ENCODE data around the gene F8A1.
"Not testable (repeated sequence)": the region's sequence is repeated elsewhere in the genome, so short reads cannot be mapped to it uniquely, and the experiment has no call there.

Gene F8A1

GRCh38 chrX:154886069-154886788, at the start of gene F8A1:
F8A1 (plus strand) TSS chrX:154886355; CDS start chrX:154886375, 20 bp downstream.
- not testable (repeated sequence) for DNase-seq (ENCODE audit: low spot score); H3K4me1 Mint-ChIP-seq (ENCODE audit: low read depth); H3K4me3 Mint-ChIP-seq; H3K36me3 Mint-ChIP-seq (ENCODE audit: low read depth); H3K27ac Mint-ChIP-seq; H3K9me3 Mint-ChIP-seq; H3K27me3 Mint-ChIP-seq (ENCODE audit: low read depth)

DNA sequence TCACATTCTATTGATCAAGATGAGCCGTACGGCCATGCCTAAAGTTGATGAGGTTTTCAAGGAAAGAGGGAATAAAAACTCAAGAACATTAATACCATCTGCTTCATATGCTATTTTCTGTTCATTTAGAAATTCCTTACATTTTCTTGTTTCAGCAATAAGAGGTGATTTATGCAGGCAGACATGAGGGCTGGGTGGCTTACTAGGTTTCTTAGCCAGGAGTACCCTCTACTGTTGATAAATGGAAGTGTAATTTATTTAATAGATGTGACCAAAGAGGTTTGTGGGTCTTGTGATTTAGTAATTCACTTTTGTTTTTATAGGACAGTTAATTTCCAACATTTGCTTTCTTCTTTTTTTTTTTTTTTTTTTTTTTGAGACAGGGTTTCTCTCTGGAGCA, 45.3 kb upstream of the F8A1 start:
- H3K4me3 Mint-ChIP-seq = no peak overlapping the region
- DNase-seq (ENCODE audit: low spot score) = no peak
- H3K27me3 Mint-ChIP-seq (ENCODE audit: low read depth) = peaks cover 4% of the 10 kb centered on the region
- no peak overlapping the region for H3K27ac Mint-ChIP-seq
- H3K9me3 Mint-ChIP-seq = no peaks in the 10 kb centered on the region
- H3K4me1 Mint-ChIP-seq (ENCODE audit: low read depth) = peaks cover 5% of the 10 kb centered on the region
- H3K36me3 Mint-ChIP-seq (ENCODE audit: low read depth) = no peaks in the 10 kb centered on the region

DNA sequence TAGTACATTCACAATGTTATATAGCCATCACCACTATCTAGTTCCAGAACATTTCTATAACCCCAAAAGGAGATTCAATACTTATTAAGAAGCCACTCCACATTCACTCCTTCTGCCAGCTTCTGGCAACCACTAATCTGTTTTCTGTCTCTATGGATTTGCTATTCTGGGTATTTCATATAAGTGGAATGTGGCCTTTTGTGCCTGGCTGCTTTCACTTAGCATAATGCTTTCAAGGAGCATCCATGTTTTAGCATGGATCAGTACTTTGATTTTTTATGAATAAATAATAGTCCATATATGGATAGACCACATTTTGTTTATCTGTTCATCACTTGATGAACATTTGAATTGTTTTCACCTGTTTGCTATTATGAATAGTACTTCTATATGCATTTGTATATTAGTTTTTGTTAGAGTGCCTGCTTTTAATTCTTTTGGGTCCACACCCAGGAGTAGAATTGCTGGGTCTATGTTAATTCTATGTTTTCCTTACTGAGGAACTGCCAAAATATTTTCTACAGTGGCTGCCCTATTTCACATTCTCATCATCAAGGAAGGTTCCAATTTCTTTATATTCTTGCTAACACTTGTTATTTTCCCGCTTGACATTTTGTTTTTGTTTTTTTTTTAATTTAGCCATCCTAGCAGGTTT, 35.1 kb upstream of the F8A1 start:
- Mint-ChIP-seq H3K4me1 (ENCODE audit: low read depth) (no peaks in the 10 kb centered on the region), H3K27me3 (ENCODE audit: low read depth) (peaks cover 5% of the 10 kb centered on the region), H3K9me3 (no peaks in the 10 kb centered on the region), H3K27ac (no peak overlapping the region), H3K4me3 (no peak overlapping the region), H3K36me3 (ENCODE audit: low read depth) (peaks cover 3% of the 10 kb centered on the region)
- DNase-seq (ENCODE audit: low spot score) = no peak

- no peak for DNase-seq (ENCODE audit: low spot score)
Measured at GRCh38 chrX:154855256-154855655, 30.9 kb upstream of the F8A1 start.

DNA sequence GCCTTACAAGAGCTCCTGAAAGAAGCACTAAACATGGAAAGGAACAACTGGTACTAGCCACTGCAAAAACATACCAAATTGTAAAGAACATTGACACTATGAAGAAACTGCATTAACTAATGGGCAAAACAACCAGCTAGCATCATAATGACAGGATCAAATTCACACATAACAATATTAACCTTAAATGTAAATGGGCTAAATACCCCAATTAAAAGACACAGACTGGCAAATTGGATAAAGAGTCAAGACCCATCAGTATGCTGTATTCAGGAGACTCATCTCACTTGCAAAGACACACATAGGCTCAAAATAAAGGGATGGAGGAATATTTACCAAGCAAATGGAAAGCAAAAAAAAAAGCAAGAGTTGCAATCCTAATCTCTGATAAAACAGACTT, 17.6 kb upstream of the F8A1 start:
- peaks cover 42% of the 10 kb centered on the region for H3K9me3 Mint-ChIP-seq
- not testable (repeated sequence) for H3K36me3 Mint-ChIP-seq (ENCODE audit: low read depth); H3K27me3 Mint-ChIP-seq (ENCODE audit: low read depth); H3K4me1 Mint-ChIP-seq (ENCODE audit: low read depth); DNase-seq (ENCODE audit: low spot score); H3K4me3 Mint-ChIP-seq; H3K27ac Mint-ChIP-seq

More at GRCh38 chrX:154855256-154855655, 30.9 kb upstream of the F8A1 start:
- no peaks in the 10 kb centered on the region for H3K9me3 Mint-ChIP-seq
- no peak overlapping the region for H3K27ac Mint-ChIP-seq
- peaks cover 2% of the 10 kb centered on the region for H3K27me3 Mint-ChIP-seq (ENCODE audit: low read depth)
- H3K4me1 Mint-ChIP-seq (ENCODE audit: low read depth) = no peaks in the 10 kb centered on the region
- H3K4me3 Mint-ChIP-seq = no peak overlapping the region
- H3K36me3 Mint-ChIP-seq (ENCODE audit: low read depth) = peaks cover 11% of the 10 kb centered on the region

- Mint-ChIP-seq H3K4me3 (no peak overlapping the region), H3K27ac (no peak overlapping the region), H3K9me3 (peaks cover 21% of the 10 kb centered on the region), H3K4me1 (ENCODE audit: low read depth) (no peaks in the 10 kb centered on the region), H3K27me3 (ENCODE audit: low read depth) (no peaks in the 10 kb centered on the region), H3K36me3 (ENCODE audit: low read depth) (no peaks in the 10 kb centered on the region)
- DNase-seq (ENCODE audit: low spot score) = no peak
Measured at GRCh38 chrX:154873329-154873728, 12.8 kb upstream of the F8A1 start.

GRCh38 chrX:154884069-154884468, 2.1 kb upstream of the F8A1 start:
- not testable (repeated sequence) for H3K27me3 Mint-ChIP-seq (ENCODE audit: low read depth); H3K27ac Mint-ChIP-seq; DNase-seq (ENCODE audit: low spot score)

GRCh38 chrX:154885057-154885456, 1.1 kb upstream of the F8A1 start:
- H3K4me3 Mint-ChIP-seq; H3K4me1 Mint-ChIP-seq (ENCODE audit: low read depth); H3K27ac Mint-ChIP-seq; H3K27me3 Mint-ChIP-seq (ENCODE audit: low read depth); H3K9me3 Mint-ChIP-seq; H3K36me3 Mint-ChIP-seq (ENCODE audit: low read depth); DNase-seq (ENCODE audit: low spot score): not testable (repeated sequence)

More at GRCh38 chrX:154884069-154884468, 2.1 kb upstream of the F8A1 start:
- H3K9me3 Mint-ChIP-seq; H3K4me1 Mint-ChIP-seq (ENCODE audit: low read depth); H3K36me3 Mint-ChIP-seq (ENCODE audit: low read depth); H3K4me3 Mint-ChIP-seq: not testable (repeated sequence)

GRCh38 chrX:154885549-154885948, 606 bp upstream of the F8A1 start:
- H3K27ac Mint-ChIP-seq; H3K36me3 Mint-ChIP-seq (ENCODE audit: low read depth); H3K4me3 Mint-ChIP-seq; H3K27me3 Mint-ChIP-seq (ENCODE audit: low read depth); H3K4me1 Mint-ChIP-seq (ENCODE audit: low read depth); DNase-seq (ENCODE audit: low spot score); H3K9me3 Mint-ChIP-seq: not testable (repeated sequence)

DNA sequence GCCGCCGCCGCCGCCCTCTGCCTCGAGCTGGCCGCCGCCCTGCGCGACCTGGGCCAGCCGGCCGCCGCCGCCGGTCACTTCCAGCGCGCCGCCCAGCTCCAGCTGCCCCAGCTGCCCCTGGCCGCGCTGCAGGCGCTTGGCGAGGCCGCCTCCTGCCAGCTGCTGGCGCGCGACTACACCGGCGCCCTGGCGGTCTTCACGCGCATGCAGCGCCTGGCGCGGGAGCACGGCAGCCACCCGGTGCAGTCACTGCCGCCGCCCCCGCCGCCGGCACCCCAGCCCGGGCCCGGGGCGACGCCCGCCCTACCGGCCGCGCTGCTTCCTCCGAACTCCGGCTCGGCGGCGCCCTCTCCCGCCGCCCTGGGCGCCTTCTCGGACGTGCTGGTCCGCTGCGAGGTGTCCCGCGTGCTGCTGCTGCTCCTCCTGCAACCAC, 650 bp downstream of the F8A1 start:
- not testable (repeated sequence) for H3K27ac Mint-ChIP-seq; H3K4me3 Mint-ChIP-seq; H3K9me3 Mint-ChIP-seq; H3K4me1 Mint-ChIP-seq (ENCODE audit: low read depth); H3K36me3 Mint-ChIP-seq (ENCODE audit: low read depth); DNase-seq (ENCODE audit: low spot score); H3K27me3 Mint-ChIP-seq (ENCODE audit: low read depth)

DNA sequence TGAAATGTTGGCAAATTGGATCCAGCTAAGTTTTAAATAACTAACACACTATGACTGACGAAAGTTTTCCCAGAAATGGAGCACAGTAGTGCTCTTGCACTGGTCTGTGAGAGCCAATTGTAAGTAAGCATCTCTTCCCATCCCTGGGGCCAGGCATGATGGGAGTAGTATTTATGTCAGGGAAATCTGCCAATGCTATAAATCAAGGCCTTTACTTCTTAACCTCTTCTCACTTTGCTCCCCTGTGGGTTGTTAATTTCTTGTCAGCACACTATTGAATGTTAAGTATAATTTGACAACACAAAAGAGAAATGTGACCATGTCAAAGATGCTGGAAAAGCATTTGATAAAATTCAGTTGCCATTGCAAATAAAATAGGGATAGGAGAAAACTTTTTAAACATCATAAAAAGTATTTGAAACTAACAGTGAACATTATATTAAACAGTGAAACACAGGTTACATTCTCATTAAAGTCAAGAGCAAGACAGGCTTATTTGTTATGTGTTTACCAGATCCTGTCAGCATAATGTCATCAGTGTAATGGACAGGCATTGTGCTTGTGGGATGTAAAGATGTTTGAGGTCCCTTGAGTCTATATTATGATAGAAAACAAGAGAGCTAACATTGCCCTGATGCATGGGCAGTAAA, 5.0 kb downstream of the F8A1 start:
- no peak overlapping the region for H3K27ac Mint-ChIP-seq
- H3K27me3 Mint-ChIP-seq (ENCODE audit: low read depth) = no peaks in the 10 kb centered on the region

GRCh38 chrX:154892296-154892695, 6.1 kb downstream of the F8A1 start:
- Mint-ChIP-seq H3K9me3 (no peaks in the 10 kb centered on the region), H3K4me3 (no peak overlapping the region), H3K4me1 (ENCODE audit: low read depth) (peaks cover 4% of the 10 kb centered on the region), H3K27ac (no peak overlapping the region), H3K27me3 (ENCODE audit: low read depth) (no peaks in the 10 kb centered on the region), H3K36me3 (ENCODE audit: low read depth) (no peaks in the 10 kb centered on the region)
- DNase-seq (ENCODE audit: low spot score) = no peak

More for the DNA sequence above, 5.0 kb downstream of the F8A1 start:
- Mint-ChIP-seq H3K4me3 (no peak overlapping the region), H3K4me1 (ENCODE audit: low read depth) (peaks cover 4% of the 10 kb centered on the region), H3K9me3 (no peaks in the 10 kb centered on the region), H3K36me3 (ENCODE audit: low read depth) (no peaks in the 10 kb centered on the region)
- DNase-seq (ENCODE audit: low spot score) = no peak

DNA sequence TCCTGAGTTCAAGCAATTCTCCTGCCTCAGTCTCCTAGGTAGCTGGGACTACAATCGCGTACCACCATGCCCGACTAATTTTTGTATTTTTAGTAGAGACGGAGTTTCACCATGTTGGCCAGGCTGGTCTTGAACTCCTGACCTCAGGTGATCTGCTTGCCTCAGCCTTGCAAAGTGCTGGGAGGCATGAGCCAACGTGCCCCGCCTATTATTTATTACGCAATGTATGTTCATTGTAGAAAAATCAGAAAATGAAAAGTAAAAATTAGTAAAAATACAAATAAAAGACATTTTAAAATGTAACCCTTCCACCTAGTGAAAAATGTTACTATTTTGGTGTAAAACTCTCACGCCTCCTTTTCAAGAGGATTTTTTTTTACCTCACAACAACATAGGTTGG, 14.2 kb downstream of the F8A1 start:
- Mint-ChIP-seq H3K4me1 (ENCODE audit: low read depth) (peaks cover 4% of the 10 kb centered on the region), H3K9me3 (no peaks in the 10 kb centered on the region), H3K36me3 (ENCODE audit: low read depth) (no peaks in the 10 kb centered on the region), H3K27me3 (ENCODE audit: low read depth) (peaks cover 31% of the 10 kb centered on the region), H3K4me3 (no peak overlapping the region), H3K27ac (no peak overlapping the region)
- no peak for DNase-seq (ENCODE audit: low spot score)

DNA sequence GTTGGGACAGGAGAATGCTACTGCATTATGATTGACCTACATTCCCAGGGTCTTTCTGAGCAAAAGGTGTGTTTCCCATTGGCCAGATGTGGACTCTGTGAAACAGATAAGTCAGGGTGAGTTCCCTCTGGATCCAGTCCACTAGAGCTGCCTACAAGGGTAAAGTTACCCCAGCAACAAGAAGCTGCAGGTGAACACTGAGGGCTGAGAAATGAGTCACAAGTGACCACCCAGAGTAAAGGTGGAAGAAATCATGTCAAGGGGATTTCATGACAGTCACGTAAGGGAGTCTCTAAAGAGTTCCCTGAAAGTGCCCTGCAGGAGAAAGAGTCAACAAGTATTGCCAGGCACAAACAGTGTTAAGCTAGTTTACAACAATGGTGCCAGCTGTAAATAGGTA, 16.3 kb downstream of the F8A1 start:
- Mint-ChIP-seq H3K27ac (no peak overlapping the region), H3K9me3 (no peaks in the 10 kb centered on the region), H3K36me3 (ENCODE audit: low read depth) (no peaks in the 10 kb centered on the region)

More for the DNA sequence above, 16.3 kb downstream of the F8A1 start:
- DNase-seq (ENCODE audit: low spot score) = no peak
- H3K4me1 Mint-ChIP-seq (ENCODE audit: low read depth) = peaks cover 4% of the 10 kb centered on the region
- H3K4me3 Mint-ChIP-seq = no peak overlapping the region
- peaks cover 31% of the 10 kb centered on the region for H3K27me3 Mint-ChIP-seq (ENCODE audit: low read depth)

All from T-helper 2 cell treated with Interferon-gamma antibody and Interleukin-4, amounts not matched to agents 5 μg/mL and 100 μg/mL, for 36 hours (primary cell).